ENCODE results near the gene RCBTB1. TPM values are rescaled to one million over a fixed set of nuclear protein-coding genes. Genes with fewer than 3 reads are reported as not detected.

The RCBTB1 gene
- total RNA-seq, 1 donor from 2014 or later, result 24.2 TPM

DNA sequence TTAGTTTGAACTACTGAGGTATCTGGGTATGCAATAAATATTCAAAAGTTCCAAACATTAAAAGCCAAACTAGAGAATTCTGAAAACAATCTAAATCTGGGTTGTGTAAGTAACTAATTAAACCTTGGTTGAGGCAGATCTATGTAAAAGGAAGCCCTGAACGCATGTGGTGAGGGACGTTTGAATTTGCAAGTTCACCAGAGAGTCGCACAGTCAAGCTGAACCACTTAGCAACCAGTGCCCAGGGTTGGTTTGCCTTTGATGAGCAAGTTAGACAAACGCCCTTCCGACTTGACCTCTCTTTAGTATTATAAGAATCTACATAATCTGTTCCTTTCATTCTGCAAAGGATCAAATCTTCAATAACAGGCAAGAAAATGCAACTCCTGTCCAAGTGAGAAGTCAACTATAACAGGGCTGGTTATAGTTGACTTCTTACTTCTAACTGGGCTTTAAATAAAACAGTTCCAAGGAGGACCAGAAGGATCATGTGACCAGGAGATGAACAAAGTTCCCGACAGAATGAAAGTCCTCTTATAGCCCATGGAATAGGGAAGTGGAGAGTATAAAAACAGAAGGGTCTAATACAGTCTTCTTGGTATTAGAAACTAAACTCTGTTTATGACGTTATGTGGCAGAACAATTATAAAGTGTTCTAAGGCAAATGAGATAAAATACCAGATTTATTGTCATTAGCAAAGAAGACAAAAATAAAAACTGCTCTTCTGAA, 49.0 kb downstream of the RCBTB1 start:
- Mint-ChIP-seq H3K4me1 (peaks cover 12% of the 10 kb centered on the region), H3K4me3 (no peak overlapping the region), H3K27ac (no peak overlapping the region), H3K27me3 (ENCODE audit: low read depth) (no peaks in the 10 kb centered on the region), H3K9me3 (no peaks in the 10 kb centered on the region), H3K36me3 (peaks cover 43% of the 10 kb centered on the region)
- DNase-seq (ENCODE audit: low spot score in 2 of 2, unreplicated experiment in 2 of 2), result no peak
- TF ChIP-seq, protein P1, sequence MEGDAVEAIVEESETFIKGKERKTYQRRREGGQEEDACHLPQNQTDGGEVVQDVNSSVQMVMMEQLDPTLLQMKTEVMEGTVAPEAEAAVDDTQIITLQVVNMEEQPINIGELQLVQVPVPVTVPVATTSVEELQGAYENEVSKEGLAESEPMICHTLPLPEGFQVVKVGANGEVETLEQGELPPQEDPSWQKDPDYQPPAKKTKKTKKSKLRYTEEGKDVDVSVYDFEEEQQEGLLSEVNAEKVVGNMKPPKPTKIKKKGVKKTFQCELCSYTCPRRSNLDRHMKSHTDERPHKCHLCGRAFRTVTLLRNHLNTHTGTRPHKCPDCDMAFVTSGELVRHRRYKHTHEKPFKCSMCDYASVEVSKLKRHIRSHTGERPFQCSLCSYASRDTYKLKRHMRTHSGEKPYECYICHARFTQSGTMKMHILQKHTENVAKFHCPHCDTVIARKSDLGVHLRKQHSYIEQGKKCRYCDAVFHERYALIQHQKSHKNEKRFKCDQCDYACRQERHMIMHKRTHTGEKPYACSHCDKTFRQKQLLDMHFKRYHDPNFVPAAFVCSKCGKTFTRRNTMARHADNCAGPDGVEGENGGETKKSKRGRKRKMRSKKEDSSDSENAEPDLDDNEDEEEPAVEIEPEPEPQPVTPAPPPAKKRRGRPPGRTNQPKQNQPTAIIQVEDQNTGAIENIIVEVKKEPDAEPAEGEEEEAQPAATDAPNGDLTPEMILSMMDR (IDR thresholded peaks at IDR 0.05; ENCODE audit: unreplicated experiment), result no peak

DNA sequence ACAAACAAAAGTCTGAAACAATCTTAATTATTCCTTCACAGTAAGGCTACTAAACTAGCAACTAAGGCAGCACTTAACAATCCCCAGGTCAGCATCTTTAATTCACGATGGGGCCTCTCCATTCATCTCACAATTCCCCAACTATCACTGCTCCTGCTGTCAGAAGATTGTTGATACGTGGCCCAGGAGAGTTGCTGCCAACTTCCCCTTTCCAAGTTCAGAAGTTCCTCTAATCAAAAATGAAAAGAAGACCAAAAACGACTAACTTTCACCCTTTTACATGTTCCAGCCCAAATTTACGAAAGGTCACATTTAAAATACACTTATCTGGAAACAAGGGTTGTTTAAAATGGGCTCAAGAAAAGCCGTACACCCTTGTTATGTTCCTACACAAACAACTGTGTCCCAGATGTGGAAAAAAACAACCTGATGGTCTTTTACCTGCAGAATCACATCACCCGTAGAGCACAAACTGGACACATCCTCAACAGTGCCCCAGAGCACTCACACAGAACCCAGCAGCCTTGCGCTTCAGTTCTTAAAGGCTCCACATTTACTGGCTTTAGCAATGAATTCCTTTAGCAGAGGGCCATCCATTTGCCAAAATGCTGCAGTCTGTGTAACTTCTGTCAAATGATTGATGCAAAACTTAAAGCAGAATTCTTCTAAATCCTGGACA, 51.6 kb downstream of the RCBTB1 start:
- no peaks in the 10 kb centered on the region for H3K9me3 Mint-ChIP-seq
- H3K4me1 Mint-ChIP-seq, result no peaks in the 10 kb centered on the region
- H3K27ac Mint-ChIP-seq, result no peak overlapping the region
- DNase-seq (ENCODE audit: low spot score in 2 of 2, unreplicated experiment in 2 of 2), result no peak
- H3K36me3 Mint-ChIP-seq, result peaks cover 32% of the 10 kb centered on the region
- H3K4me3 Mint-ChIP-seq, result no peak overlapping the region
- no peaks in the 10 kb centered on the region for H3K27me3 Mint-ChIP-seq (ENCODE audit: low read depth)
- TF ChIP-seq, protein P1 (IDR thresholded peaks at IDR 0.05; ENCODE audit: unreplicated experiment), result no peak

DNA sequence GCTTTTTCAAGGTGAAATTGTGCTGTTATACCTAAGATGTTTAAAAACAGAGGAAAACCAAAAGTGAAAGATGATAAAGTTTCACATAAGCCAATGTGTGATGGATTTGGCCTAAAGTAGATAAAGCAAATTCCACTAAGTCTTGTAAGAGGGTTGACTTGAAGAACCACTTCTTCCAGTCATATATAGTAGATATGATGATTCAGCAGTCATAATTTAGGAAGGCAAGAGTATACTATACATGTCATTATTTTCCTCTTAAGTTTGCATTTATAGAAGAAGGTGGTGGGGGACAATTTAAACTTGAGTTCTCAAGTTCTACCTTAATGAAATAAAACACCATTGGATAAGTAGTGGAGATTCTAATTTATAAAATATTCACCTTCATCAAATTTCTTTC, 52.3 kb downstream of the RCBTB1 start:
- no peak for DNase-seq (ENCODE audit: low spot score in 2 of 2, unreplicated experiment in 2 of 2)
- Mint-ChIP-seq H3K27ac (no peak overlapping the region), H3K27me3 (ENCODE audit: low read depth) (no peaks in the 10 kb centered on the region), H3K4me3 (no peak overlapping the region), H3K4me1 (no peaks in the 10 kb centered on the region), H3K36me3 (peaks cover 32% of the 10 kb centered on the region), H3K9me3 (no peaks in the 10 kb centered on the region)
- TF ChIP-seq, protein P1 (IDR thresholded peaks at IDR 0.05; ENCODE audit: unreplicated experiment), result no peak

DNA sequence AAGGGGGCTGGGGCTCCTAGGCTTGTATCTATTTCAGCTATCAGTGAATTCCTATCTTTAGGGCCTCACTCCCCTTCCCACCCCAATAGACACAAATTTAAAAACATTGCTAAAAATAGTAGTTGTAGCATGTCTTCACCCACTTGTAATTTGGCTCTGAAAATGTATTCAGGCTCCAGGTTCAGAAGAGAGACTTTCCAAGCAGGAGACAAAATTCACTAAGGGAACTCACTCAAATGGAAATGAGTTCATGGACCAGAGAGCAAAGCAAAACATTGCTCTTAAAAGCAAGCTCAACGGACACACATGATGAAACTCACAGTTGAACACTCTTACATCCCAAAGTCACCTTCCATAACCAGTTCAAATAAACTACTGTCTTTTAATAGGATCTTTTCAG, 52.8 kb downstream of the RCBTB1 start:
- H3K36me3 Mint-ChIP-seq, result peaks cover 32% of the 10 kb centered on the region

DNA sequence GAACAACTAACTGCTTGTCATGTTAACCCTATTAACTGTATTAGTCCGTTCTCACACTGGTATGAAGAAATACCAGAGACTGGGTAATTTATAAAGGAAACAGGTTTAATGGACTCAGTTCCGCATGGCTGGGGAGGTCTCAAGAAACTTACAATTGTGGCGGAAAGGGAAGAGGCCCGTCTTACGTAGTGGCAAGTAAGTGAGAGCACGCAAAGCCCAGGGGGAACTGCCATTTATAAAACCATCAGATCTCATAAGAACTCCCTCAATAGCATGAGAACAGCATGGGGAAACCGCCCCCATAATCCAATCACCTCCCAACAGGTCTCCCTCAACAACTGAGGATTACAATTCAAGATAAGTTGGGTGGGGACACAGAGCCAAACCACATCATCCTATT, 54.9 kb downstream of the RCBTB1 start:
- no peak overlapping the region for H3K4me3 Mint-ChIP-seq
- TF ChIP-seq, protein P1 (IDR thresholded peaks at IDR 0.05; ENCODE audit: unreplicated experiment), result no peak
- no peaks in the 10 kb centered on the region for H3K27me3 Mint-ChIP-seq (ENCODE audit: low read depth)
- no peak overlapping the region for H3K27ac Mint-ChIP-seq
- H3K36me3 Mint-ChIP-seq, result peaks cover 35% of the 10 kb centered on the region
- no peaks in the 10 kb centered on the region for H3K4me1 Mint-ChIP-seq
- no peak for DNase-seq (ENCODE audit: low spot score in 2 of 2, unreplicated experiment in 2 of 2)
- H3K9me3 Mint-ChIP-seq, result no peaks in the 10 kb centered on the region

More for the DNA sequence above, 52.8 kb downstream of the RCBTB1 start:
- no peaks in the 10 kb centered on the region for H3K4me1 Mint-ChIP-seq
- no peak overlapping the region for H3K4me3 Mint-ChIP-seq
- TF ChIP-seq, protein P1 (IDR thresholded peaks at IDR 0.05; ENCODE audit: unreplicated experiment), result no peak
- no peaks in the 10 kb centered on the region for H3K27me3 Mint-ChIP-seq (ENCODE audit: low read depth)
- no peak overlapping the region for H3K27ac Mint-ChIP-seq
- H3K9me3 Mint-ChIP-seq, result no peaks in the 10 kb centered on the region
- DNase-seq (ENCODE audit: low spot score in 2 of 2, unreplicated experiment in 2 of 2), result no peak
